WTC11 (cell line): ENCODE measurements around the gene VSIG10L2. TPM values are rescaled to one million over a fixed set of nuclear protein-coding genes. Genes with fewer than 3 reads are reported as not detected.

Source experiments
- ATAC-seq: fragments of 200-7000 bp; cut with Tn5 transposase; 2 replicates; pipeline ENCODE4 v1.10.0; 2021; ENCODE audit warnings: mild to moderate bottlenecking, moderate library complexity
- CTCF ChIA-PET: fragments of 300-600 bp; sonication (Branson Sonifier 250); formaldehyde crosslinking; loops from one replicate; lab custom pipeline; 2021; ENCODE audit warnings: antibody characterized with exemption; lab: Charles Lee
- POLR2A ChIA-PET: fragments of 350-600 bp; sonication (Branson Sonifier 250); formaldehyde crosslinking; loops from one replicate; lab custom pipeline; 2021; ENCODE audit warnings: antibody characterized with exemption; lab: Charles Lee
- DNase-seq: peaks from one replicate; pipeline ENCODE4 v3.0.0; 2021; ENCODE audit warnings: low spot score
- H3K27ac Mint-ChIP-seq: 2 replicates; pipeline ENCODE4 v1.8.0; 2021; ENCODE audit warnings: mixed read lengths
- H3K27me3 Mint-ChIP-seq: 2 replicates; pipeline ENCODE4 v1.8.0; 2021; ENCODE audit warnings: low read depth, mild to moderate bottlenecking, moderate library complexity, mixed read lengths
- H3K36me3 Mint-ChIP-seq: 2 replicates; pipeline ENCODE4 v1.8.0; 2021; ENCODE audit warnings: mixed read lengths
- H3K4me1 Mint-ChIP-seq: 2 replicates; pipeline ENCODE4 v1.8.0; 2022; ENCODE audit warnings: mixed read lengths
- H3K4me3 Mint-ChIP-seq: 2 replicates; pipeline ENCODE4 v1.8.0; 2021; ENCODE audit warnings: mild to moderate bottlenecking, moderate library complexity, mixed read lengths
- H3K9me3 Mint-ChIP-seq: 2 replicates; pipeline ENCODE4 v1.8.0; 2021; ENCODE audit warnings: mixed read lengths
- EMX1 ChIP-seq: fragments of 250-450 bp; sonication (Bioruptor Pico); IDR thresholded peaks from 2 replicates; pipeline ENCODE4 v1.8.0; 2021; ENCODE audit warnings: mild to moderate bottlenecking
- ETV6 ChIP-seq: sonication (generic); formaldehyde crosslinking; IDR thresholded peaks from 2 replicates; pipeline ENCODE4 v1.8.1; 2022; ENCODE audit warnings: mild to moderate bottlenecking, missing genetic modification reagents
- GRHL2 ChIP-seq: fragments of 250-450 bp; sonication (Bioruptor Pico); IDR thresholded peaks from 2 replicates; pipeline ENCODE4 v1.8.0; 2022; ENCODE audit warnings: mild to moderate bottlenecking, moderate library complexity; ENCODE audit not compliant: insufficient replicate concordance, severe bottlenecking
- MXD4 ChIP-seq: fragments of 250-450 bp; sonication (Bioruptor Pico); IDR thresholded peaks from 2 replicates; pipeline ENCODE4 v1.8.0; 2021; ENCODE audit warnings: mild to moderate bottlenecking, moderate library complexity, borderline replicate concordance
- NFATC4 ChIP-seq: fragments of 250-450 bp; sonication (Bioruptor Pico); IDR thresholded peaks from 2 replicates; pipeline ENCODE4 v1.9.0; 2021; ENCODE audit warnings: mild to moderate bottlenecking
- NFE2L1 ChIP-seq: sonication (generic); formaldehyde crosslinking; IDR thresholded peaks from 2 replicates; pipeline ENCODE4 v1.8.1; 2023; ENCODE audit warnings: missing genetic modification reagents
- OVOL2 ChIP-seq: fragments of 250-450 bp; sonication (Bioruptor Pico); IDR thresholded peaks from 2 replicates; pipeline ENCODE4 v1.9.0; 2021; ENCODE audit warnings: mild to moderate bottlenecking, borderline replicate concordance
- TCF7 ChIP-seq: sonication (generic); formaldehyde crosslinking; IDR thresholded peaks from 2 replicates; pipeline ENCODE4 v1.8.0; 2022; ENCODE audit warnings: mild to moderate bottlenecking, low read depth, missing genetic modification reagents, moderate library complexity
- TEAD1 ChIP-seq: sonication (generic); formaldehyde crosslinking; IDR thresholded peaks from 2 replicates; pipeline ENCODE4 v1.8.0; 2022; ENCODE audit warnings: mild to moderate bottlenecking, missing genetic modification reagents
- ZBTB21 ChIP-seq: sonication (generic); formaldehyde crosslinking; IDR thresholded peaks from 2 replicates; pipeline ENCODE4 v1.8.1; 2023; ENCODE audit warnings: mild to moderate bottlenecking, missing genetic modification reagents, borderline replicate concordance
- total RNA-seq: library from RNA; stranded (reverse); gene quantifications from 3 replicates; pipeline ENCODE4 v1.2.3, GENCODE V29; 2021
- TF ChIP-seq, protein P1 (sequence below): sonication (generic); formaldehyde crosslinking; IDR thresholded peaks from 2 replicates; pipeline ENCODE4 v1.8.0; 2022; ENCODE audit warnings: missing genetic modification reagents
- TF ChIP-seq, protein P2 (sequence below): sonication (generic); formaldehyde crosslinking; IDR thresholded peaks from 2 replicates; pipeline ENCODE4 v1.8.1; 2023; ENCODE audit warnings: mild to moderate bottlenecking, missing genetic modification reagents
- TF ChIP-seq, protein P3 (sequence below): sonication (generic); formaldehyde crosslinking; conservative IDR thresholded peaks from 2 replicates; pipeline ENCODE4 v1.8.1; 2023; ENCODE audit warnings: mild to moderate bottlenecking, low read depth, missing genetic modification reagents, moderate library complexity
- TF ChIP-seq, protein P4 (sequence below): sonication (generic); formaldehyde crosslinking; IDR thresholded peaks from 2 replicates; pipeline ENCODE4 v1.8.0; 2023; ENCODE audit warnings: missing genetic modification reagents, mild to moderate bottlenecking, borderline replicate concordance
- TF ChIP-seq, protein P5 (sequence below): sonication (generic); formaldehyde crosslinking; IDR thresholded peaks from 2 replicates; pipeline ENCODE4 v1.8.1; 2022; ENCODE audit warnings: mild to moderate bottlenecking, moderate library complexity, missing genetic modification reagents
- TF ChIP-seq, protein P6 (sequence below): sonication (generic); formaldehyde crosslinking; IDR thresholded peaks from 2 replicates; pipeline ENCODE4 v1.8.0; 2022; ENCODE audit warnings: mild to moderate bottlenecking, missing genetic modification reagents
- TF ChIP-seq, protein P7 (sequence below): fragments of 250-450 bp; sonication (Bioruptor Pico); conservative IDR thresholded peaks from 2 replicates; pipeline ENCODE4 v1.9.0; 2021; ENCODE audit warnings: mild to moderate bottlenecking

VSIG10L2 gene
- total RNA-seq, 1 experiment from 2014 or later: not detected

DNA sequence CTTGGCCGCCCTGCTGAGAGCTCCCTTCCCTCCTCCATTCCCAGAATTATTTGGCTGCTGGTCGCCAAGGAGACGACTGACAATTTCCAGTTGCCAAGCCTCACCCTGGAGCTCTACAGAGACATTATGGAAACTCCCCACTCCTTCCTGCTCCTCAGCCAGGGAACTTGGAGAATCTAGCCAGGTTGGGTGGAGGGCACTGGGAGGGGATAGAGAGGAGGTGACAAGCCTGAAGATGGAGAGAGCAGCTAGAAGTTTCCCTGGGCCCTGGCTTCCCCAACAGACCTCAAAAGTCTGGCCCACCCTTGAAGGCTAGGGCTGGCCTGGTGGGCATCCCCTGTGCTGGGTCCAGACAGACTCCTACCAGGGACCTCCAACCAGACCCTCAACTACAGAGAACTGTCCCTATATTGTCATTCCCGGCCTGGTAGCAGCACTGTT is 6.7 kb upstream of the VSIG10L2 start (continued):
- TF ChIP-seq, protein P1, sequence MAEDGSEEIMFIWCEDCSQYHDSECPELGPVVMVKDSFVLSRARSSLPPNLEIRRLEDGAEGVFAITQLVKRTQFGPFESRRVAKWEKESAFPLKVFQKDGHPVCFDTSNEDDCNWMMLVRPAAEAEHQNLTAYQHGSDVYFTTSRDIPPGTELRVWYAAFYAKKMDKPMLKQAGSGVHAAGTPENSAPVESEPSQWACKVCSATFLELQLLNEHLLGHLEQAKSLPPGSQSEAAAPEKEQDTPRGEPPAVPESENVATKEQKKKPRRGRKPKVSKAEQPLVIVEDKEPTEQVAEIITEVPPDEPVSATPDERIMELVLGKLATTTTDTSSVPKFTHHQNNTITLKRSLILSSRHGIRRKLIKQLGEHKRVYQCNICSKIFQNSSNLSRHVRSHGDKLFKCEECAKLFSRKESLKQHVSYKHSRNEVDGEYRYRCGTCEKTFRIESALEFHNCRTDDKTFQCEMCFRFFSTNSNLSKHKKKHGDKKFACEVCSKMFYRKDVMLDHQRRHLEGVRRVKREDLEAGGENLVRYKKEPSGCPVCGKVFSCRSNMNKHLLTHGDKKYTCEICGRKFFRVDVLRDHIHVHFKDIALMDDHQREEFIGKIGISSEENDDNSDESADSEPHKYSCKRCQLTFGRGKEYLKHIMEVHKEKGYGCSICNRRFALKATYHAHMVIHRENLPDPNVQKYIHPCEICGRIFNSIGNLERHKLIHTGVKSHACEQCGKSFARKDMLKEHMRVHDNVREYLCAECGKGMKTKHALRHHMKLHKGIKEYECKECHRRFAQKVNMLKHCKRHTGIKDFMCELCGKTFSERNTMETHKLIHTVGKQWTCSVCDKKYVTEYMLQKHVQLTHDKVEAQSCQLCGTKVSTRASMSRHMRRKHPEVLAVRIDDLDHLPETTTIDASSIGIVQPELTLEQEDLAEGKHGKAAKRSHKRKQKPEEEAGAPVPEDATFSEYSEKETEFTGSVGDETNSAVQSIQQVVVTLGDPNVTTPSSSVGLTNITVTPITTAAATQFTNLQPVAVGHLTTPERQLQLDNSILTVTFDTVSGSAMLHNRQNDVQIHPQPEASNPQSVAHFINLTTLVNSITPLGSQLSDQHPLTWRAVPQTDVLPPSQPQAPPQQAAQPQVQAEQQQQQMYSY (CRISPR knock-in tag): no peak
- TF ChIP-seq EMX1: no peak
- no peak for TF ChIP-seq NFATC4 (CRISPR knock-in tag)
- TF ChIP-seq ZBTB21: no peak
- TF ChIP-seq MXD4: no peak
- TF ChIP-seq TEAD1 (CRISPR knock-in tag): no peak
- TF ChIP-seq, protein P2, sequence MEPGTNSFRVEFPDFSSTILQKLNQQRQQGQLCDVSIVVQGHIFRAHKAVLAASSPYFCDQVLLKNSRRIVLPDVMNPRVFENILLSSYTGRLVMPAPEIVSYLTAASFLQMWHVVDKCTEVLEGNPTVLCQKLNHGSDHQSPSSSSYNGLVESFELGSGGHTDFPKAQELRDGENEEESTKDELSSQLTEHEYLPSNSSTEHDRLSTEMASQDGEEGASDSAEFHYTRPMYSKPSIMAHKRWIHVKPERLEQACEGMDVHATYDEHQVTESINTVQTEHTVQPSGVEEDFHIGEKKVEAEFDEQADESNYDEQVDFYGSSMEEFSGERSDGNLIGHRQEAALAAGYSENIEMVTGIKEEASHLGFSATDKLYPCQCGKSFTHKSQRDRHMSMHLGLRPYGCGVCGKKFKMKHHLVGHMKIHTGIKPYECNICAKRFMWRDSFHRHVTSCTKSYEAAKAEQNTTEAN (CRISPR knock-in tag): no peak
- TF ChIP-seq, protein P3, sequence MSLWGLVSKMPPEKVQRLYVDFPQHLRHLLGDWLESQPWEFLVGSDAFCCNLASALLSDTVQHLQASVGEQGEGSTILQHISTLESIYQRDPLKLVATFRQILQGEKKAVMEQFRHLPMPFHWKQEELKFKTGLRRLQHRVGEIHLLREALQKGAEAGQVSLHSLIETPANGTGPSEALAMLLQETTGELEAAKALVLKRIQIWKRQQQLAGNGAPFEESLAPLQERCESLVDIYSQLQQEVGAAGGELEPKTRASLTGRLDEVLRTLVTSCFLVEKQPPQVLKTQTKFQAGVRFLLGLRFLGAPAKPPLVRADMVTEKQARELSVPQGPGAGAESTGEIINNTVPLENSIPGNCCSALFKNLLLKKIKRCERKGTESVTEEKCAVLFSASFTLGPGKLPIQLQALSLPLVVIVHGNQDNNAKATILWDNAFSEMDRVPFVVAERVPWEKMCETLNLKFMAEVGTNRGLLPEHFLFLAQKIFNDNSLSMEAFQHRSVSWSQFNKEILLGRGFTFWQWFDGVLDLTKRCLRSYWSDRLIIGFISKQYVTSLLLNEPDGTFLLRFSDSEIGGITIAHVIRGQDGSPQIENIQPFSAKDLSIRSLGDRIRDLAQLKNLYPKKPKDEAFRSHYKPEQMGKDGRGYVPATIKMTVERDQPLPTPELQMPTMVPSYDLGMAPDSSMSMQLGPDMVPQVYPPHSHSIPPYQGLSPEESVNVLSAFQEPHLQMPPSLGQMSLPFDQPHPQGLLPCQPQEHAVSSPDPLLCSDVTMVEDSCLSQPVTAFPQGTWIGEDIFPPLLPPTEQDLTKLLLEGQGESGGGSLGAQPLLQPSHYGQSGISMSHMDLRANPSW: no peak
- no peak for TF ChIP-seq NFE2L1

DNA sequence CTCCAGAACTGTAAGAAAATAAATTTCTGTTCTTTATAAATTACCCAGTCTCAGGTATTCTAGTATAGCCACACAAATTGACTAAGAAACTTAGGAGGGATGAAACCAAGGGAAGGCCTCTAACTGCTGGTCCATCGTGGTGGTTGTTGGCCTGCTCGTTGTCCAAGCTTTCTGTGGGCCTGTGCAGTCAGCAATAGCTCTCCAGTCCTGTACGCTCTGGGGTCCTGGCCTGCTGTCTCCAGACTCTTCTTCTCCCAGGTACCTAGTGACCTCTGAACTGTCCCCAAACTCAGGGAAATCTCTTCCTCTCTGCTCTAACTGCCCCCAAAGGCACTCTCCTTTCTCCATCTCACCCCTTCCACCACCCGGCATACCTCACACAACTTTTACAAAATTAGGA is 5.7 kb upstream of the VSIG10L2 start:
- ChIA-PET POLR2A (no interaction called here), CTCF (interaction anchor here (3.0 kb wide), 1 partner anchor 253 kb away, joined by 16 read pairs; no protein-coding TSS in a partner anchor)
- no peak for TF ChIP-seq NFE2L1
- TF ChIP-seq, protein P4, sequence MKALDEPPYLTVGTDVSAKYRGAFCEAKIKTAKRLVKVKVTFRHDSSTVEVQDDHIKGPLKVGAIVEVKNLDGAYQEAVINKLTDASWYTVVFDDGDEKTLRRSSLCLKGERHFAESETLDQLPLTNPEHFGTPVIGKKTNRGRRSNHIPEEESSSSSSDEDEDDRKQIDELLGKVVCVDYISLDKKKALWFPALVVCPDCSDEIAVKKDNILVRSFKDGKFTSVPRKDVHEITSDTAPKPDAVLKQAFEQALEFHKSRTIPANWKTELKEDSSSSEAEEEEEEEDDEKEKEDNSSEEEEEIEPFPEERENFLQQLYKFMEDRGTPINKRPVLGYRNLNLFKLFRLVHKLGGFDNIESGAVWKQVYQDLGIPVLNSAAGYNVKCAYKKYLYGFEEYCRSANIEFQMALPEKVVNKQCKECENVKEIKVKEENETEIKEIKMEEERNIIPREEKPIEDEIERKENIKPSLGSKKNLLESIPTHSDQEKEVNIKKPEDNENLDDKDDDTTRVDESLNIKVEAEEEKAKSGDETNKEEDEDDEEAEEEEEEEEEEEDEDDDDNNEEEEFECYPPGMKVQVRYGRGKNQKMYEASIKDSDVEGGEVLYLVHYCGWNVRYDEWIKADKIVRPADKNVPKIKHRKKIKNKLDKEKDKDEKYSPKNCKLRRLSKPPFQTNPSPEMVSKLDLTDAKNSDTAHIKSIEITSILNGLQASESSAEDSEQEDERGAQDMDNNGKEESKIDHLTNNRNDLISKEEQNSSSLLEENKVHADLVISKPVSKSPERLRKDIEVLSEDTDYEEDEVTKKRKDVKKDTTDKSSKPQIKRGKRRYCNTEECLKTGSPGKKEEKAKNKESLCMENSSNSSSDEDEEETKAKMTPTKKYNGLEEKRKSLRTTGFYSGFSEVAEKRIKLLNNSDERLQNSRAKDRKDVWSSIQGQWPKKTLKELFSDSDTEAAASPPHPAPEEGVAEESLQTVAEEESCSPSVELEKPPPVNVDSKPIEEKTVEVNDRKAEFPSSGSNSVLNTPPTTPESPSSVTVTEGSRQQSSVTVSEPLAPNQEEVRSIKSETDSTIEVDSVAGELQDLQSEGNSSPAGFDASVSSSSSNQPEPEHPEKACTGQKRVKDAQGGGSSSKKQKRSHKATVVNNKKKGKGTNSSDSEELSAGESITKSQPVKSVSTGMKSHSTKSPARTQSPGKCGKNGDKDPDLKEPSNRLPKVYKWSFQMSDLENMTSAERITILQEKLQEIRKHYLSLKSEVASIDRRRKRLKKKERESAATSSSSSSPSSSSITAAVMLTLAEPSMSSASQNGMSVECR: no peak
- no peak for TF ChIP-seq OVOL2 (CRISPR knock-in tag)
- no peak for TF ChIP-seq NFATC4 (CRISPR knock-in tag)
- no peak for TF ChIP-seq TEAD1 (CRISPR knock-in tag)
- no peak for TF ChIP-seq ETV6 (CRISPR knock-in tag)
- no peak for TF ChIP-seq TCF7 (CRISPR knock-in tag)
- TF ChIP-seq, protein P5, sequence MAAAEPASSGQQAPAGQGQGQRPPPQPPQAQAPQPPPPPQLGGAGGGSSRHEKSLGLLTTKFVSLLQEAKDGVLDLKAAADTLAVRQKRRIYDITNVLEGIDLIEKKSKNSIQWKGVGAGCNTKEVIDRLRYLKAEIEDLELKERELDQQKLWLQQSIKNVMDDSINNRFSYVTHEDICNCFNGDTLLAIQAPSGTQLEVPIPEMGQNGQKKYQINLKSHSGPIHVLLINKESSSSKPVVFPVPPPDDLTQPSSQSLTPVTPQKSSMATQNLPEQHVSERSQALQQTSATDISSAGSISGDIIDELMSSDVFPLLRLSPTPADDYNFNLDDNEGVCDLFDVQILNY (CRISPR knock-in tag): no peak
- TF ChIP-seq, protein P6, sequence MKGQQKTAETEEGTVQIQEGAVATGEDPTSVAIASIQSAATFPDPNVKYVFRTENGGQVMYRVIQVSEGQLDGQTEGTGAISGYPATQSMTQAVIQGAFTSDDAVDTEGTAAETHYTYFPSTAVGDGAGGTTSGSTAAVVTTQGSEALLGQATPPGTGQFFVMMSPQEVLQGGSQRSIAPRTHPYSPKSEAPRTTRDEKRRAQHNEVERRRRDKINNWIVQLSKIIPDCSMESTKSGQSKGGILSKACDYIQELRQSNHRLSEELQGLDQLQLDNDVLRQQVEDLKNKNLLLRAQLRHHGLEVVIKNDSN: no peak
- TF ChIP-seq GRHL2 (CRISPR knock-in tag): no peak
- TF ChIP-seq, protein P7, sequence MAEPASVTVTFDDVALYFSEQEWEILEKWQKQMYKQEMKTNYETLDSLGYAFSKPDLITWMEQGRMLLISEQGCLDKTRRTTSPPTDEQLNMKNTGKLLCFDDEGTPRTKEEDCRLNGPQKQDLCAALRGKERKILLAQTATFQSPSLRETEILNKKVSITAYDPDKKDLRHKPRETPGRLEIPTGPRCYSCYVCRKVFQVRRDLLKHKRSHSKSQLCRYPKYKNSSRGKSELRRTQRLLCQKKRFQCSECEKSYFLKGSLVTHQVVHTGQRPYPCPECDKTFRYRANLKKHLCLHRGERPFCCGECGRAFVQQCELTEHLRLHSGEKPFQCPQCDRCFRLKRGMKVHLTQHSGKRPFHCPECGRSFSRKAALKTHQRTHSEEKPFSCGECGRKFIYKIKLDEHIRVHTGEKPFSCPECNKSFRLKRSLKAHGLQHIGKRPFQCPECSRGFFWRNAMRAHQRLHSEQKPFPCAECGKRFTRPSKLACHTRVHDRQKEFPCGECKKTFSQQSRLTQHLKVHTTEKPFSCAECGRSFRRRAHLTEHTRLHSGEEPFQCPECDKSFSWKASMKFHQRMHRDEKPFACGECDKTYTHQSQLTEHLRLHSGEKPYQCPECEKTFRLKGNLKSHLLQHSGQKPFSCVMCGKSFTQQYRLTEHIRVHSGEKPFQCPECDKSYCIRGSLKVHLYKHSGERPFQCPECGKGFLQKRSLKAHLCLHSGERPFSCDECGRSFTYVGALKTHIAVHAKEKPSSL (CRISPR knock-in tag): no peak

More for the DNA sequence above, 5.7 kb upstream of the VSIG10L2 start:
- Mint-ChIP-seq H3K27ac (no peak overlapping the region; the same call in 1 of the 2 replicates), H3K36me3 (no peaks in the 10 kb centered on the region), H3K9me3 (no peaks in the 10 kb centered on the region), H3K4me1 (peaks cover 21% of the 10 kb centered on the region), H3K4me3 (no peak overlapping the region), H3K27me3 (no peaks in the 10 kb centered on the region; the same call in 1 of the 2 replicates)
- DNase-seq (no peak), ATAC-seq (no peak)
